IPS-18c (cell line): ENCODE results near the gene ESPNL.
"Not testable (repeated sequence)": the region's sequence is repeated elsewhere in the genome, so short reads cannot be mapped to it uniquely, and the experiment has no call there.

Experiments used
- H3K4me3 ChIP-seq: 2 replicates; pipeline ENCODE4 v1.7.0; 2013; ENCODE audit warnings: low read depth, mild to moderate bottlenecking, low read length, moderate library complexity; ENCODE audit not compliant: insufficient read depth
- H3K9me3 ChIP-seq: one replicate; pipeline ENCODE4 v1.6.1; 2013; ENCODE audit warnings: mild to moderate bottlenecking, low read length, moderate library complexity; ENCODE audit not compliant: control insufficient read depth, insufficient read depth

Gene ESPNL

GRCh38 chr2:238166391-238167343, 66.5 kb downstream of the ESPNL start:
- Histone ChIP-seq H3K4me3 (no peak overlapping the region), H3K9me3 (peaks cover 2% of the 10 kb centered on the region)

DNA sequence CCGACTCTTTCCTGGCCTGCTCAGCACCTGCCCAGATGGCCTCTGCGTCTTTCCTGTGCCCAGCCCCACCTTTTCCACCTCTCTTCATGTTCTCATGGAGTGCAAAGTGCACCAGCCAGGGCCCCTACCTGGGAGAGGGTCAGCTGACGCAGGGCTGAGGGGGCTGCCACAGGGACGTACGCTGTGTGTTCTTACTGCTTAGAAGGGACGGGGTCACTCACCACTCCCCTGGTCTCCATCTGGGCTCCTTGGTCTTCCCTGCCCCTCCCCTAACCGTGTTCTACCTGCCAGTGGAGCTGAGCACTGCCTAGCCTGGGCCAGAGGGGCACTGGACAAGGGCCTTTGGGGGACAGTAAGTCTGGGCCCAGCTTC, 67.2 kb downstream of the ESPNL start:
- peaks cover 2% of the 10 kb centered on the region for H3K9me3 ChIP-seq
- H3K4me3 ChIP-seq, result no peak overlapping the region

GRCh38 chr2:238167761-238168160, 67.6 kb downstream of the ESPNL start:
- no peak overlapping the region for H3K4me3 ChIP-seq
- H3K9me3 ChIP-seq, result peaks cover 2% of the 10 kb centered on the region

- H3K9me3 ChIP-seq, result peaks cover 2% of the 10 kb centered on the region
- no peak overlapping the region for H3K4me3 ChIP-seq
Measured at GRCh38 chr2:238168196-238169047, 68.3 kb downstream of the ESPNL start.

- Histone ChIP-seq H3K4me3 (no peak overlapping the region), H3K9me3 (peaks cover 2% of the 10 kb centered on the region)
Measured at GRCh38 chr2:238169048-238169707, 69.0 kb downstream of the ESPNL start.

- H3K4me3 ChIP-seq, result no peak overlapping the region
- peaks cover 2% of the 10 kb centered on the region for H3K9me3 ChIP-seq
Measured at GRCh38 chr2:238169708-238170251, 69.6 kb downstream of the ESPNL start.

- H3K4me3 ChIP-seq, result no peak overlapping the region
- peaks cover 2% of the 10 kb centered on the region for H3K9me3 ChIP-seq
Measured at GRCh38 chr2:238170386-238171071, 70.4 kb downstream of the ESPNL start.

DNA sequence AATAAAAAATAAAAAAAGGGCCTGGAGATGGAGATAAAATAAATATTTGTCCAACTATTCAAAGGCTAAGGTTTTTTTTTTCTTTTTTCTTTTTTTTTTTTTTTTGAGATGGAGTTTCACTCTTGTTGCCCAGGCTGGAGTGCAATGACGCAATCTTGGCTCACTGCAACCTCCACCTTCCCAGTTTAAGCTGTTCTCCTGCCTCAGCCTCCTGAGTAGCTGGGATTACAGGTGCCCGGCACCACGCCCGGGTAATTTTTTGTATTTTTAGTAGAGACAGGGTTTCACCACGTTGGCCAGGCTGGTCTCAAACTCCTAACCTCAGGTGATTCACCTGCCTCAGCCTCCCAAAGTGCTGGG, 70.9 kb downstream of the ESPNL start:
- not testable (repeated sequence) for H3K4me3 ChIP-seq, H3K9me3 ChIP-seq

GRCh38 chr2:238171575-238172187, 71.5 kb downstream of the ESPNL start:
- Histone ChIP-seq H3K4me3 (no peak overlapping the region), H3K9me3 (no peaks in the 10 kb centered on the region)

- Histone ChIP-seq H3K4me3 (no peak overlapping the region), H3K9me3 (no peaks in the 10 kb centered on the region)
Measured at GRCh38 chr2:238172439-238172838, 72.3 kb downstream of the ESPNL start.

DNA sequence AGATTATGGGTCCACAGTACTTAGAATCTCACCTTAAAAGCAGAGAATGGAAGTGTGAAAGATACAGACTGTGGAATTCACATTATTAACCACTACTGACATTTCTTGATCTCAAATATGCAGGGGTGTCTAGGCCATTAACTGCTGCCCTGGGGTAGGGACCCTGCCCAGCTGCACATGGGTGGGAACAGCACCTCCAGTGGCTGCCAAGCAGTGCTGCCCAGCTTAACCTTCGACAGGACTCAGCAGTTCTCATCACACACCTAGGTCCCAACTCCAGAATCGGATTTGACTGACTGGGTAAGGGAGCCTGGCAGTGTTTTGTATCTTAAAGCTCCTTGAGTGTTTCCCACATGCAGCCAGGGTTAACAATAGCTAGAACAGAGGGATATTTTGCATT, 73.6 kb downstream of the ESPNL start:
- Histone ChIP-seq H3K9me3 (no peaks in the 10 kb centered on the region), H3K4me3 (no peak overlapping the region)

GRCh38 chr2:238174291-238174690, 74.2 kb downstream of the ESPNL start:
- no peaks in the 10 kb centered on the region for H3K9me3 ChIP-seq
- H3K4me3 ChIP-seq, result no peak overlapping the region

- H3K9me3 ChIP-seq, result no peaks in the 10 kb centered on the region
- no peak overlapping the region for H3K4me3 ChIP-seq
Measured at GRCh38 chr2:238174701-238175100, 74.6 kb downstream of the ESPNL start.

GRCh38 chr2:238176613-238177012, 76.5 kb downstream of the ESPNL start:
- no peak overlapping the region for H3K4me3 ChIP-seq
- no peaks in the 10 kb centered on the region for H3K9me3 ChIP-seq

DNA sequence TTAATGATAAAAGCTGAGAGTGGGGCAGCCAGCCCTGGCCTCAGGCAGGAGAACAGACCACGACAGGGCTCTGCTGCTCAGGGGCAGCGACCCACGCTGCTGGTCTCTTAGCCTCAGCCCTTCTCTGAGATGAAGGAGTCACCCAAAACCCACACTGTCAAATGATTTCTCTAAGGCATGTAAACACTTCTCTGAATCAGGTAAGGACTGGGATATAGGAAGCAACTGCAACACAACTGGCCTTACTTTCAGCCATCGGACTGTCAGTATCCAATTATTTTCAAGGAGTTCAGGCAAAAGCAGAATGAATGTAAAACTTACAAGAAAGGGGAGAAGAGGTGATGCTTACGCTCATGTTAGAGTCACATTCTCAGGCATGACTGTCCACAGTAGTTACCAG, 80.4 kb downstream of the ESPNL start:
- Histone ChIP-seq H3K9me3 (no peaks in the 10 kb centered on the region), H3K4me3 (no peak overlapping the region)

- no peaks in the 10 kb centered on the region for H3K9me3 ChIP-seq
- no peak overlapping the region for H3K4me3 ChIP-seq
Measured at GRCh38 chr2:238182362-238182761, 82.2 kb downstream of the ESPNL start.
